Measurements from ENCODE around the gene NTN1. TPM values are rescaled to one million over a fixed set of nuclear protein-coding genes. Genes with fewer than 3 reads are reported as not detected.

The NTN1 gene
- total RNA-seq, 1 experiment from 2014 or later, result 1.2 TPM

DNA sequence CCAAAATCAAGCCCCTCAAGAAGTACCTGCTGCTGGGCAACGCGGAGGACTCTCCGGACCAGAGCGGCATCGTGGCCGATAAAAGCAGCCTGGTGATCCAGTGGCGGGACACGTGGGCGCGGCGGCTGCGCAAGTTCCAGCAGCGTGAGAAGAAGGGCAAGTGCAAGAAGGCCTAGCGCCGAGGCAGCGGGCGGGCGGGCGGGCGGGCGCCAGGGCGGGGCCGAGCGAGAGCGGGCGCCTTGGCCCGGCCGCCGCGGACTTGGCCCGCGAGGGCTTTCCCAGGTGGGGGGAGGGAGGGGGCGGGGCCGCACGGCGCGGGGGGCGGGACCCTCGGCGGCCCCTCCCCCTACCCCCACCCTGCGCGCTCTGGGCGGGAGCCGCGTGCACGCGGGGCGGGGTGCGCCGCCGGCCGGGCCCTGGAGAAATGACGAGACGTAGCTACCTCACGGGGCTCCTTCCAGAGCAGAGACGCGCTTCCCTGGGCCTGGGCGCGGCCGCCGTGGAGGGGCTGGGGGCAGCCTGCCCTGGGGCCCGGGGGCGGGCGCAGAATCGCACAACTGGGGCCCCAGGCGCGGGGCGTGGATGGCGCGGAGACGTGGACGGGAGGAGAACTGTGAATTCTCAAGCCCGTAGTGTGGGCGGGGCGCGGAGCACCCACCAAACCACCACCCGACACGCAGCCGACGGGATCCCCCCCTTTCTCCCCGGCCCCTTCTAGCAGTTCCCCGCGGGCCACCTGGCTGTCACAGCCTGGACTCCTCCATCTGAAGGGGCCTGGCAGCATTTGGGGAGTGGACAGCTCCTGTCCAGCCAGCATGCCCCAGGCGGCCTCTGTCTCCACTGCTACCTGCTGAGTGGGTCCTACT, 218.7 kb downstream of the NTN1 start:
- Histone ChIP-seq H3K27ac (ENCODE audit: insufficient read length, low read depth, low read length) (no peak overlapping the region), H2AFZ (ENCODE audit: low read length) (no peak overlapping the region), H3K23me2 (ENCODE audit: insufficient read length, low read depth, low read length, poor library complexity, severe bottlenecking) (peaks cover 8% of the 10 kb centered on the region), H2BK12ac (ENCODE audit: insufficient read length, low read depth, low read length) (no peak overlapping the region), H4K5ac (ENCODE audit: insufficient read length, low read depth, low read length) (no peak overlapping the region), H3T11ph (ENCODE audit: low read length) (no peak overlapping the region), H2BK5ac (ENCODE audit: insufficient read length, low read length) (no peak overlapping the region), H2BK120ac (ENCODE audit: low read depth, low read length, poor library complexity, severe bottlenecking) (no peak overlapping the region), H3K18ac (ENCODE audit: insufficient read length, low read depth, low read length) (no peak overlapping the region), H3K4me2 (ENCODE audit: insufficient read depth, insufficient read length, low read length) (peak overlapping the region; percentile 58), H2BK20ac (ENCODE audit: low read depth, low read length, poor library complexity, severe bottlenecking) (no peak overlapping the region), H3K4ac (ENCODE audit: low read depth, low read length) (no peak overlapping the region), H3K79me1 (ENCODE audit: insufficient read depth, low read depth, low read length, poor library complexity, severe bottlenecking) (no peaks in the 10 kb centered on the region), H3K14ac (ENCODE audit: insufficient read depth, low read length) (peak overlapping the region; percentile 65), H4K91ac (ENCODE audit: insufficient read length, low read depth, low read length) (no peak overlapping the region), H3K56ac (ENCODE audit: insufficient read length, low read depth, low read length) (no peak overlapping the region), H3K27me3 (ENCODE audit: insufficient read depth, low read length) (no peaks in the 10 kb centered on the region), H3K79me2 (ENCODE audit: insufficient read depth, low read length) (no peaks in the 10 kb centered on the region), H3K23ac (ENCODE audit: insufficient read length, low read depth, low read length) (no peak overlapping the region), H2AK5ac (ENCODE audit: insufficient read length, low read length) (no peak overlapping the region), H2BK15ac (ENCODE audit: low read depth, low read length) (no peak overlapping the region), H4K20me1 (ENCODE audit: control insufficient read depth, insufficient read depth, insufficient read length) (no peaks in the 10 kb centered on the region), H3K4me1 (ENCODE audit: insufficient read depth, low read length) (peaks cover 2% of the 10 kb centered on the region; the same call in 1 of the 2 replicates), H3K9ac (ENCODE audit: extremely low read depth, insufficient read length, low read length) (peak overlapping the region; percentile 30), H3K9me3 (ENCODE audit: control insufficient read depth, low read depth, low read length) (no peaks in the 10 kb centered on the region), H4K8ac (replicated peaks; ENCODE audit: insufficient read length, low read depth, low read length) (no peak overlapping the region)
- Mint-ChIP-seq H3K27me3 (ENCODE audit: low read depth) (peaks cover 17% of the 10 kb centered on the region), H3K4me3 (peak overlapping the region; percentile 63 to 77), H3K4me1 (peaks cover 28 to 58% of the 10 kb centered on the region in 2 experiments), H3K36me3 (ENCODE audit: insufficient read depth in 1 of 3, low read depth in 3 of 3) (peaks cover 0 to 2% (median 0%) of the 10 kb centered on the region in 3 experiments; a peak in 1 of 7 replicates), H3K27ac (no peak overlapping the region), H3K9me3 (no peaks in the 10 kb centered on the region)
- no CpG with 5 or more reads among the region's 84 CpGs for WGBS (ENCODE audit: extremely low coverage, insufficient read length, low lambda C conversion rate)
- peak; percentile 83 for DNase-seq
- TF ChIP-seq, protein P1, sequence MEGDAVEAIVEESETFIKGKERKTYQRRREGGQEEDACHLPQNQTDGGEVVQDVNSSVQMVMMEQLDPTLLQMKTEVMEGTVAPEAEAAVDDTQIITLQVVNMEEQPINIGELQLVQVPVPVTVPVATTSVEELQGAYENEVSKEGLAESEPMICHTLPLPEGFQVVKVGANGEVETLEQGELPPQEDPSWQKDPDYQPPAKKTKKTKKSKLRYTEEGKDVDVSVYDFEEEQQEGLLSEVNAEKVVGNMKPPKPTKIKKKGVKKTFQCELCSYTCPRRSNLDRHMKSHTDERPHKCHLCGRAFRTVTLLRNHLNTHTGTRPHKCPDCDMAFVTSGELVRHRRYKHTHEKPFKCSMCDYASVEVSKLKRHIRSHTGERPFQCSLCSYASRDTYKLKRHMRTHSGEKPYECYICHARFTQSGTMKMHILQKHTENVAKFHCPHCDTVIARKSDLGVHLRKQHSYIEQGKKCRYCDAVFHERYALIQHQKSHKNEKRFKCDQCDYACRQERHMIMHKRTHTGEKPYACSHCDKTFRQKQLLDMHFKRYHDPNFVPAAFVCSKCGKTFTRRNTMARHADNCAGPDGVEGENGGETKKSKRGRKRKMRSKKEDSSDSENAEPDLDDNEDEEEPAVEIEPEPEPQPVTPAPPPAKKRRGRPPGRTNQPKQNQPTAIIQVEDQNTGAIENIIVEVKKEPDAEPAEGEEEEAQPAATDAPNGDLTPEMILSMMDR (conservative IDR thresholded peaks at IDR 0.05), result no peak
